ENCODE data around the gene OPN3.

- TF ChIP-seq ZNF565 (CRISPR knock-in tag; conservative IDR thresholded peaks at IDR 0.05; ENCODE audit: low read depth) (no peak), PPARA (CRISPR knock-in tag; IDR thresholded peaks at IDR 0.05; ENCODE audit: borderline replicate concordance) (no peak), ZNF8 (CRISPR knock-in tag; IDR thresholded peaks at IDR 0.05) (no peak), POU6F1 (CRISPR knock-in tag; IDR thresholded peaks at IDR 0.05; ENCODE audit: borderline replicate concordance, low read depth) (no peak), TSHZ2 (CRISPR knock-in tag; IDR thresholded peaks at IDR 0.05) (no peak), ZNF70 (CRISPR knock-in tag; IDR thresholded peaks at IDR 0.05) (no peak), PATZ1 (CRISPR knock-in tag; IDR thresholded peaks at IDR 0.05; ENCODE audit: borderline replicate concordance) (no peak), ZFP3 (CRISPR knock-in tag; IDR thresholded peaks at IDR 0.05) (no peak), CREB5 (CRISPR knock-in tag; IDR thresholded peaks at IDR 0.05; ENCODE audit: low read depth) (no peak), OSR1 (CRISPR knock-in tag; IDR thresholded peaks at IDR 0.05) (no peak), ARNTL (CRISPR knock-in tag; IDR thresholded peaks at IDR 0.05; ENCODE audit: borderline replicate concordance, low read depth) (no peak), RARB (CRISPR knock-in tag; IDR thresholded peaks at IDR 0.05) (no peak), ESRRG (CRISPR knock-in tag; IDR thresholded peaks at IDR 0.05) (no peak), CSRNP3 (CRISPR knock-in tag; IDR thresholded peaks at IDR 0.05) (no peak)
Observed at GRCh38 chr1:241675983-241676382, 35.8 kb upstream of the OPN3 start.
